UCSD-AML1 (cell line): ENCODE measurements around the gene NES.

ENCODE experiments used
- DNase-seq: peaks from one replicate; lab custom pipeline; 2025; ENCODE audit not compliant: unreplicated experiment; lab: John Stamatoyannopoulos, UW

The NES gene

GRCh38 chr1:156684227-156684782 is 7.1 kb upstream of the NES start:
- no peak for DNase-seq

GRCh38 chr1:156682166-156682890 is 5.1 kb upstream of the NES start:
- no peak for DNase-seq

DNA sequence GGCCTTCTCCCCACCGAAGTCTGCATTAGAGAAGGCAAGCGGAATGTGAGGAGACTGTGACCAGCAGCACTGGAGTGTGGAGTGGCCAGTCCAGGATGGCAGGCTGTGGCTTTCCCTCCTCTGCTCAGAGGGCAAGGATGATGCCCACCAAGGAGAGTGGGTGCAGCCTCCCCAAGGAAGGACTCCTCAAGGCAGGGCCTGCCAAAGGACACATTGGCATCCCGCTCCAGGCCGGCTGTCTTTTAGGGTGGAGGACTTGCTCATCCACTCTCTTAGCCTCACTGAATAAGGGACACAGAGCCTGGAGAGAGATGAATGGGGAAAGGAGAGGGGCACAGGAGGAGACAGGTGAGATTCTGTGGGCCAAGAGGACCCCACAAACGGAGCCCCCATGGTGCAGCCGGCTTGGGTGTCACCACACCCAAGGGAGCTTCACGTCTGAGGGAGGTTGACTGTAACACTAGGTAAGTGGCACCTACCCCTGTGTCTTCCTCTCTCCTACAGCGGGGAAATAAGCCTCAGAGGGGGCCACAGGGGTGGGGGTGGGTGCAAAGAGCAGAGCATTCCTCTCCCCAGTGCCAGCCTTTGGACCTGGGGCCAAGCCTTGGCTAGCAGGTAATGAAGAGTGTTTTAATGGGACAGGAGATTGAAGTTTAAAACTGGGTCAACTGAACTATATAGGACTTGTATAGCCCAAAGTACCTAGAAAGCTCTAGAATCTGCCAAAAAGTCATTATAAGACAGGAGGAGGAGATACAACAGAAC is 4.2 kb upstream of the NES start:
- DNase-seq: no peak

DNA sequence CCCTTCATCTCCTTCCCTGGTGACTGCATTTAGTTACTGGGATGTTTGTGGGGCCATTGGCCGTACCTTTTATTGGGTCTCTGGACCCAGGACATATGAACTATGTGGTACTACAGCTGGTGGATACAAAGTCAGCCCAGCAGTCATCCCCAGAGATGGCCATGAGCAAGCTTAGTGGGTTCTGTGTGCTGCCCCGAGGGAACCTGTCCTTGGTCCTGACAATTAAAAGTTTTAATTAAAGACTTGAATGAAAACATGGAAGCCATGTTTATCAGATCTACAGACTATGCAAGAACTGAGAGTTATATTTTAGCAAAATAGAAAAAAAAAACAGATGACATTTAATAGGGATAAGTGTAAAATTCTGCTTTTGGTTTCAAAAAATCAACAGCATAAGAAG is 2.8 kb upstream of the NES start:
- no peak for DNase-seq

DNA sequence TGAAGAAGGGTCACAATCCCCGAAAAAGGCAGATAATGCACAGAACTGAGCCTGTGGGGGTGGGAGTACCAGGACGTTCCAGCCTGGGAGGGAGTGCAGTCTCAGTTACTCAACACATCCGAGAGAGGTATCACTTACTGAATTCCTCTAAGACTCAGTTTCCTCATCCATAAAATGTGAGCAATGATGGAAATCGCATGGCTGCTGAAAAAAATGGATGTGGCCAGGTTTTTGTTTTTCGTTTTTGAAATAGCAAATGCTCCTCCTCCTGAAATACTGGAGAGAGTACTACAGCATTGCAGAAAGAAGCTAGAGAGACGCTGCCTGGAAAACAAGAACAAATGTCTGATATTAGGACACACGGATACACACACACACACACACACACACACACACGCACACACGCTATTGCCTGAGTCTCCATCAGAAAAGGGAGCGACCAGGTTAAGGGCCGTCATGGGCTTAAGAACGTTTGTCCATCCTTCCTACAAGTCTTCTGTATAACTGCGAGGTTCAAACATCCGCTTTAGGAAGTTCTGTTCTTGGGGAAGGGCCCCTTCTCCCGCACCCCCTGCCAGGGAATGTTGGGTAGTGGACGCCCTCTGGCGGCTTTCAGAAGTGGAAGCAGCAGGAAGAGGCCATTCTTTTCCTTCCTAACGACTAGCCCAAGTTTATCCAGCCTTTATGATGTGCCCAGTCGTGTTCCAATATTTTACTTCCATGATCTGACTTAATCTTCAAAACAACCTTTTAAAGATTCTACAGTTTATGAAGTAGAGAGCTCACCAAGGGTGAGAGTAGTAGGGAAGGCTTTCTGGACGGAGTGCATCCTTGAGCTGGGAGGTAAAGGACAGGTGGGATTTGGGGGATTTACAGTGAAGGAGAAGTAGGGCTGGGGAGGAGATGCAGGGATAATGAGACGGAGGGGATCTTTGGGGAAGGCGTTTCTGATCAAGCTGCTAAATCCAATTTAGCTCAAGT is 699 bp upstream of the NES start:
- DNase-seq: peak; percentile 63

DNA sequence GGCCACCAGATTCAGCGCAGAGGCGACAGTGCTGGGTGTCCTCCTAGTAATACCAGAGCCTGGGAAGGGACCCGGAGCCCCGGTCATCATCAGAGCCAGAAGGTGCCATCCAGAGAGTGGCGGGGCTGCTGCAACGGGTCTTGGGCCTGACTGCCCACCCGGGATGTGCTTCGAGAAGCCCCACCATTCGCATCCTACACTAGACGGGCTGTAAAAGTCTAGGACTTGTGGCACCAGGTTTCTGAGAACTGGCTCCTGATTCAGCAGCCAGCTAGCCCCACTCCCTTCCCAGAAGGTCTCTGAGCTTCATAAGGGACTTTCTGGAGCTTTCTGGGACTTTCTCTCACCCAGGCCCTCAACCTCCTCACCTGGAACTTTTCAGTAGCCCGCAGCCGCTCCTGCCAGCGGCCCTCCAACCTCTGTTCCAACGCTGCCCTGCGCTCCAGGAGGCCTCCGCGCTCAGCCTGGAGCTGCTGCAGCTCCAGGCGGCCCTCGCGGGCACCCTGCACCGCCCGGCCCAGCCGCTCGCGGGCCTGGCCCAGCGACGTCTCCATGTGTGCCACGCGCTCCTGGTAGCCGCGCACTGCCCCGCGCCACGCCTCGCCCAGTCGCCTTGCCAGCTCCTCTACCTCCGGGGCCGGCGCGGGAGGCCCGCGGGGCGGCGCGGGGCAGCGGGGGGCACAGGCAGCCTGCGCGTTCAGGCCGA is 940 bp downstream of the NES start:
- DNase-seq: no peak

GRCh38 chr1:156675210-156676113 is 1.7 kb downstream of the NES start:
- DNase-seq: peak; percentile 38

DNA sequence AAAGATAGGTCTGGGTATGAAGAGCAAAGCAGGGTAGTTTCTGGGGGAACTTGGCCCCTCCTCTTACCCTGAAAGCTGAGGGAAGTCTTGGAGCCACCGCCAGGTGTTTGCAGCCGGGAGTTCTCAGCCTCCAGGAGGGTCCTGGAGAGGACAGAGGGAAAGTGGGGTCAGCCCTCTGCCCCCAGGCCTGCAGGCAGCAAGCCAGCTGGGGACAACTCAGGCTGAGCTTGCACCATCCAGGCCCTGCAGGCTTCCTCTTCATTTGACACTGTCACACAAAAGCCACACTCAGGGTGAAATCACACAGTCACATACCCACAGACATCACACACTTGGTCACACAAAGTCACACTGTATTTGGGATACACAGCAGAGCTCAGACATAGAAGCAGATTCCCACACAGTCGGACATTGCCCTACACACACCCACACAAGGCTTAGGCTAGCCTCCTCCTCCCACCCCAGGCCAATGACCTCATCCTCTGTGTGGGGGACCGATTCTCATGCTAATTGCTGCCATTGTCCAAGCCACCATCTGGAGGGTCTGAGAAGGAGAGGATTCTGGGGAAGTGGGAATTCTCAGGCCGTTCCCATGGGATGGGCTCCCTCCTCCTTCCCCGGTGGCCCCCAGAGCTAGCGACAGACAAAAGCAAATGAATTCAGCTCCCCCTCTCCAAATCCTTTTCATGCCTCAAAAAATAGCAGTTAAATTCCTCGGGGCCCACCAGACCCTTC is 3.7 kb downstream of the NES start:
- DNase-seq: no peak

- DNase-seq: no peak
These were observed 5.4 kb downstream of the NES start for GRCh38 chr1:156671804-156672203.

- DNase-seq: no peak
These were observed 6.4 kb downstream of the NES start for GRCh38 chr1:156670791-156671190.

DNA sequence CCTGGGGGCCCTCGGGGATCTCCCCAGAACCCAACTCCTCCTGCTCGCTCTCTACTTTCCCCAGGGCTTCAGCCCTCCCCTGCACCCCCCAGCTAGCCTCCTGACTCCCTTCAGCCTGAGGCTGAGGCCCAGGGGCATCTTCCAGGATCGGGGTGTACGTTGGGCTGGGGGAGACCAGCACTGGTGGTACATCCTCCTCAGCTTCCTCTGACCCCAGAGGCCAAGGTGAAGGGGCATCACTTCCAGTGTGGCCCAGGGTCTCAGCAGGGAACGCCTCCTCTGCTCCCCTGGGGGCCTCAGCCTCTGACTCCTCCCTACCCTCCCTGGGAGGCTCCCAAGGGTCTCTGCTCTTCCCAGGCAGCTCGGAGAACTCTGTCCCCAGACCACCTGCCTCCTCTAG is 6.8 kb downstream of the NES start:
- DNase-seq: no peak

- DNase-seq: no peak
These were observed 7.4 kb downstream of the NES start for GRCh38 chr1:156669794-156670193.

DNA sequence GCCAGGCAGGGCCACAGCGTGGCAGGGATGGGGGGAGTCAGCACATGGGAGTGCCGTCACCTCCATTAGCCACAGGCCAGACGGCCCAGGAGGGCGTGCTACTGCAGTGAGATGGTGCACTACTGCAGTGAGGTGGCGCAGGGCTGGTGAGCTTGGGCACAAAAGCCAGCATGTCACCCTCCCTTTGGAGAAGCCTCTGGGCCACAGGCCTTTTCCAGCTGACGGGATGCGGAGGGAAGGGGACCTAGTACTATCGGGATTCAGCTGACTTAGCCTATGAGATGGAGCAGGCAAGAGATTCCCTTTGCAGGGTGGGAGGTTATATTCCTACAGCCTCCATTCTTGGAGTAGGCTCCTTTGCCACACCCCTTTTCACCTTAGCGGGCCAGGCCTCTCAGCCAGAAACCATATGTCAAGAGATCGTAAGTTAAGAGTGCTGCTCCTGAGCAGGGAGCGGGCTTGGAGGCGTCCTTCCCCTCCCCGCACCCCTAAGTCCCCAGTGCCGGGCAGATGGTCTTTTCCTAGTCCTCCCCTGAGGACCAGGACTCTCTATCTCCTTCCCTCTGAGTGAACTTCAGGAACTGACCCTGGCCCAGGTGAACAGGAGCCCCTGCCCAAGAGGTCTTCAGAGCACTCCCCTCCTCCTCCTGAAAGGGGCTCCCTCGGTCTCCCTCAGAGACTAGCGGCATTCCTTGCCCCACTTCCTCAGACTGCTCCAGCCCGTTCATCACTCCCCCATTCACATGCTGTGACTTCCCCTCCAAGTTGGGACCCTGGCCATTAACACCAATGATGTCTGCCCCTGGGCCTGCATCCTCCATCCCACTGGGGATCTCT is 8.2 kb downstream of the NES start:
- DNase-seq: no peak

DNA sequence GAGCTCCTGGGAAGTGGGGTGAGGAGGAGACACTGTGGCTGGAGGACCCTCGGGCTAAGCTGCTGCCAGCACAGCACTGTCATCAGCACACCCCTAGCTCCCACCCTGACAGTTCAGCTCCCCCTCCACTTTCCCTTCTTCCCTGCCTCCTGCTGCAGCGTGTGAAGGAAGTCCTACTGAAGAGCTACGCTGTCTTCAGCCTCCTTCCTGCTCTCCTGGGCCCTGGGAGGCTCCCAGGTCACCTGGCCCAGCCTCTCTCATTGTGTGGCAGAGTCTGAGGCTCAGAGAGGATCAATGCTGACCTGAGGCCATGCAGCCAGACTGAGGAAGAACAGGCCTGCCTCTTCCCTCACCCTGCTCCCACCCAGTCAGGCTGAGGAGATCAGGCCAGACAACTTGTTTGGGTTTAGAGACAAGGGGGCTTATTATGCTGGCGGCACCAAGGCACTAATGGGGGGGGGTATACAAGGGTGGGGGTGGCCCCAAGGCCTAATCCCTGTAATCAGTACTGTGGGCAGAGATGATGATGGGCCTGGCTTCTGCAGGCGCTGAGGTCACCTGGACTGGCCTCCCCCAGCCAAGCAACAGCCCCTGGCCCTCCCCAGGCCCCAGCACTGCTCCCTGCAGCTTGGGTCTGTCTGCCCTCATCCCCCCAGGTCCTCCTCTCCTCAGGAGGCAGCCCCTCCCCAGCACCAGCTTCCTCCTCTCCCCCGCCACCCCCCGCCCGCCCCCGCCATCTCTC is 9.1 kb downstream of the NES start:
- DNase-seq: no peak

DNA sequence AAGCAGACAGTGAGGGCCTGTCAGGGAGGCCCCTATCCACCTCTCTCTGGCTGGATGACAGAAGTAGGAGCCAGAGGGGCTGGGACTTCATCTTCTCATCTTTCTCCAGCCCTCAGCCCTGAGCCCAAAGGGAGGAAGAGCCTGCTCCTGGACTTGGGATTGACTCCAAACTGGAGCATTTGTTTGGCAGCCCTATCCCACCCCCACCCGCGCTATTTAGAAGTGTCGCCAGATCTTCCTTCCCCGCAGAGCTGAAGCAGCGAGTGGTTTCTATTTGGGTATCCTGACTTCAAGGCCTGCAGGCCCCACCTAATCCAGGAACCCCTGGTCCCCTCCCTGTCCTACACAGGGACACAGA is 9.6 kb downstream of the NES start:
- DNase-seq: no peak

- DNase-seq: no peak
These were observed 10.2 kb downstream of the NES start for GRCh38 chr1:156666862-156667609.

DNA sequence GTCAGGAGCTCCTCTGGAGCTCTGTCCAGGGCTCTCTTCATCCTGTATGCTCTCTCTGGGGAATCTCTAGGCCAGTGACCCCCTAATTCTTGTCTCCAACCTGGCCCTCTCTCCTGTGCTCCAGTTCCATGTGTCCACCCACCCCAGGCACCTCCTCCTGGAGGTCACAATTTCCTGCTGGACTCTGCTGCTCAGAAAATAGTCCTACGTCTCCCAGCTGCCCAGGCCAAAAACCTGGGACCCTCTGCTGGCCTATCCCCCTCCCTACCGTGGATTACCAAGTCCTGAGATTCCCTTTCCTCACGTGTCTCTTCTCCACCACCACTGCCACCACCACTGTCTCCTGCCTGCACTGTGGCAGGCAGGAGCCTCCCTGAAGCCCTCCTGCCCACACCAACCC is 11.7 kb downstream of the NES start:
- no peak for DNase-seq
